GM21515 (cell line): ENCODE measurements around the gene UNC13D.
"Not testable (repeated sequence)": the region's sequence is repeated elsewhere in the genome, so short reads cannot be mapped to it uniquely, and the experiment has no call there.

Source experiments
- ATAC-seq: cut with Tn5 transposase; IDR thresholded peaks from one replicate; pipeline ENCODE4 v1.9.1; 2021; ENCODE audit not compliant: unreplicated experiment

Gene UNC13D

DNA sequence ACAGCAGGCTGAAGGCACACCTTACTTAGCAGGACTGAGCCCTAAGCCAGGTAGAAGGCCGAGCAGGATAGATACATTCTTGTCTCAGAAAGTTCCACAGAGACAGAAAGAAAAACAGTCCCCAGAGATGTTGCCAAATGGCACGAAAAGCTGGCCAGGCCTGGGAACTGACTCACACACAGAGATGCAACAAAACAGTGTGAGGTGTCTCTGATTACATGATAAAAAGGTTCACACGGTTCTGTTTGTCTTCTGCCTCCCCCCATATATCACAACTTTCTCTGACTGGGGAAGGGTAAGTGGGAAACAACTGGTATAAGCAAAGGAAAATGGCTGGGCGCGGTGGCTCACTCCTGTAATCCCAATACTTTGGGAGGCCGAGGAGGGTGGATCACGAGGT, 9.2 kb upstream of the UNC13D start:
- no peak for ATAC-seq

DNA sequence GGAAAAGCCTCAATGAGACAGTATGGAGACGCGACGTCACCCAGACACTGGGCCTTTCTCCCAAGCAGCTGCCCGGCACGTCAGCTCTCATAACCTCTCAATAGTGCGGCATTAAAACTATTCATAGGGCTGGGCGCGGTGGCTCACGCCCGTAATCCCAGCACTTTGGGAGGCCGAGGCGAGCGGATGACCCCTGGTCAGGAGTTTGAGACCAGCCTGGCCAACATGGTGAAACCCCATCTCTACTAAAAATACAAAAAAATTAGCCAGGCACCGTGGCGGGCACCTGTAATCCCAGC, 7.4 kb upstream of the UNC13D start:
- not testable (repeated sequence) for ATAC-seq

- no peak for ATAC-seq
Measured at GRCh38 chr17:75850928-75851692, 6.9 kb upstream of the UNC13D start.

GRCh38 chr17:75849724-75850123, 5.5 kb upstream of the UNC13D start:
- ATAC-seq, result no peak

DNA sequence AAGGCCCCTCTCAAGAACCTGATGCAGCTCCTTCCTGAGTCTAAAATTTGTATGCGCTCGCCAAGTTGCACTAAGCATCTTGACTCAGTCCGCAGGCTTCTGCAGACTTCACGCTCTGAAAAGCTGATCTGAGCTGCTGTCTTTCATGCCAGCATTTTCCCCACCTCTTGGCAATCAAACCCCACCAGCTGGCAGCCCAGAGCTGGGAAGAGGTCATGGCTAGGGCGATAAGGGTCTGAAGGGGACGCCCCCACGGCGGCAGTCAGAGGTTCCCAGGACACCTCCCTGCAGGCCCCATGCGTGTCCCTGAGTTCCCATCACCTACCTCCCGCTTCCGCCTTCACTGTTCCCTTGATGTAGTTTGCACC, 5.1 kb upstream of the UNC13D start:
- no peak for ATAC-seq

- ATAC-seq, result no peak
Measured at GRCh38 chr17:75848523-75849278, 4.5 kb upstream of the UNC13D start.

- no peak for ATAC-seq
Measured at GRCh38 chr17:75847614-75848522, 3.7 kb upstream of the UNC13D start.

- no peak for ATAC-seq
Measured at GRCh38 chr17:75846692-75847613, 2.7 kb upstream of the UNC13D start.

GRCh38 chr17:75845933-75846691, 1.9 kb upstream of the UNC13D start:
- ATAC-seq, result no peak

GRCh38 chr17:75845058-75845711, 981 bp upstream of the UNC13D start:
- peak; percentile 56 for ATAC-seq

DNA sequence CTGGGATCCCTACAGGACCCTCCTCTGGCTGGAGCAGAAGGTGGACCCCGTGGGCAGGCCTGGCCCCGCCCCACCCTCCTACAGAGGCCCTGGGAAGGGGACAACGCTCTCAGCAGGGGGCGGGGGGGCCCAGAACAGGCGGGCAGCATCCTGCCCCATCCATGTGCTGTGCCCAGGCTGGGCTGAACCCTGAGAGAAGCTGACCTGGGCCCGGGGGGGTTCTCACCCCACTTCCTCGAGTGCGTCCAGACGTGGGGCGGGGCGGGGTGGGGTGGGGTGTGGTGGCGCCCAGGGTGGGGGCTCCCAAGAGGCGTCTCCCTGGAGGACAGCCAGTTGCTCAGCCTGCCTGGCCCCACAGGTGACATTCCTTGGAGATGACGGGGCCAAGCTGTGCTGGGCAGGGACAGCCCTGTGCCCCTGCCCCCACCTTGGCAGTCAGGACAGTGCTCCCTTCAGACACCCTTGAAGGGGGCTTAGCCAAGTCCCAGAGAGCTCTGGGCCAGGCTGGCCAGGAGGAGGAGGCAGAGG, 390 bp upstream of the UNC13D start:
- peak; percentile 7 for ATAC-seq

GRCh38 chr17:75842963-75843576, 1.1 kb downstream of the UNC13D start:
- ATAC-seq, result no peak

GRCh38 chr17:75842411-75842810, 1.8 kb downstream of the UNC13D start:
- no peak for ATAC-seq

DNA sequence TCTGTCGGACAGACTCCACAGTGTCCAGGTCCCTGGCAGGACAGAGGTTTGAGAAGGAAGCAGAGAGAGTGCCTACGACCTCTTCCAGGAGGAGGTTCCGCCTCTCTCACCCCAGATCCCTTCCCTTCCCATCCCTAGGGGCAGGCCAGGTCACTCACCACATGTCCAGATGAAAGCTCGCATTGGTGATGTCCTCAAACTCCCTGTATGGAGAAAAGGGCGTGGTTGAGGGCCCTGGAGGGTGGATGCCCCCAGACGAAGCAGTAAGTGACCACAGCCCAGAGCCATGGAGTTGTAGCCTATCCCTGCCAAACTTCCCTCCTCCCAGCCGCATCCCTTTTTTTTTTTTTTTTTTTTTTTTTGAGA, 3.4 kb downstream of the UNC13D start:
- no peak for ATAC-seq

DNA sequence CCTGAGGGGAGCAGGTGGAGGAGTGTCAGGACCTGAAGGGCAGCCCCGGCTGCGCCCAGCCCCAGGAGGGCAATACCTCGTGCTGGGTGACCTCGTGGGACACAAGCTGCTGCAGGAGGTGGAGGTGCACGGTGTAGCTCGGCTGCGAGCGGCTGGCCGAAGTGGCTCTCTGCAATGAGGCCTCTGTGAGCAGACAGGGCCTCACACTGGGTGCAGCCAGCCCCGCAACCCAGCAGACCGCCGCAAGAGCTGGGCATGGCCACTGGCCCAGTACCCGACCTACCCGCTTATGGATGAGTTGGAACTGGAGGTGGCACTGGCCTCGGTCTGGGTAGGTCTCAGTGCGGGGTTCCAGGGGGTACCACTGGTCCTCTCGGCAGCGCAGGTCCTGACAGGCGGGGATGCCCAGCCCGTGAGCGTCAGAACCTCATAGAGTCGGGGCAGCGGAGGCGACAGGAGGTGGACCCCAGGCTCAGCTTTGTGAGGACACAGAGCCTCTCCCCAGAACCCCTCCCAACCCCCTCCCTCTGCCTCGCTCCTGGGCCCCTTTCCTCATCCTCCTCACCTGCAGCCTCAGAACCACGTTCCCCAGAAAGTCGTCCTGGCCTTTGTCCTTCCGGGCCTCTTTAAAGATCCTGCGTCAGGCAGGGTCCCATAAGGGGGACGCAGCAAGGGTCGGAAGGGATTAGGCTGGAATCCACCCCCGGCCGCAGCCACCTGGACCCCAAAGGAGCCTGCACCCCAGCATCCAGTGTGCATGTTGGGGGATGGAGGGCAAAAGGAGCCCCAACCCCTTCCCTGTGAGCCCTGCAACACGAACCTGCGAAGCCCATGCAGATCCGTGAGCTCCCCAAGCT, 4.0 kb downstream of the UNC13D start:
- no peak for ATAC-seq

DNA sequence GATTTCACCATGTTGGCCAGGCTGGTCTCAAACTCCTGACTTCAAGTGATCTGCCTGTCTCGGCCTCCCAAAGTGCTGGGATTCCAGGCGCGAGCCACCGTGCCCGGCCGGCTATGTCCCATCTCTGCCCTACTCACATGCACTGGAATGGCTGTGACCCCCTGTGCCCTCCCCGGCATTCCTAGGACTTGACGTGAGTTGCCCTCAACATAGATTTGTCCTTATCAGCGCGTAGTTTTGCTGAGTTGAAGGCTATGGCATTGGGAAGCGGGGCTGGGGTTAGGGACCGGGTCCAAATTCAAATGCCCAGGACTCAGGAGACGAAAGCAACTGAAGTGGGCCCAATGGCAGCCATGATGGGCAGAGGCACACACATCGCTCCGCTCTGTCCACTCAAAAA, 5.8 kb downstream of the UNC13D start:
- no peak for ATAC-seq

- no peak for ATAC-seq
Measured at GRCh38 chr17:75837899-75838298, 6.3 kb downstream of the UNC13D start.

DNA sequence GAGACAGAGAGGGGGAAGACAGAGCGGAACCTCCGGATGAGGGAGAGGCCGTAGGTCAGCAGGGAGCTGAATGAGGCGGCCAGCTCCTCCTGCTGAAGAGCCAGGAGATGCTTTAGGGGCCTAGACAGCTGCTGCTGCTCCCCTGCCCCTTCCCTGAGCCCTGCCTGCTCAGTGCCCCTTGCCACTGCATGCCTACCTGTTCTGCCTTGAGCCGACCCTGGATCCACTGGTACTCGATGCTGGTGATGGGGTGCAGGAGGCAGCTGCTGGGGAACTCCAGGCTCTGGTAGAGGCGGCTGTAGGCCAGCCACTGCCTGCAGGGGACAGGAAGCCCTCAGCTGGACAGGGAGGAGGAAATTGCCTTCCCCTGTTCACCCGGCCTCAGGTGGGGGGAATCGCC, 7.6 kb downstream of the UNC13D start:
- ATAC-seq, result no peak
